ENCODE data around the gene GIT2. TPM values are rescaled to one million over a fixed set of nuclear protein-coding genes. Genes with fewer than 3 reads are reported as not detected.

Gene GIT2
- total and polyA plus RNA-seq, 2 of the 13 experiments (the other 11 are each of a cell fraction or from before 2014, with no cell fraction given): 18.4 to 19.8 TPM

GRCh38 chr12:109943811-109944210, 52.4 kb downstream of the GIT2 start (continued):
- no peak for TF ChIP-seq ZNF407 (CRISPR knock-in tag; IDR thresholded peaks at IDR 0.05; ENCODE audit: not compliant biosample characterization)
- no peak for TF ChIP-seq ZBTB46 (CRISPR knock-in tag; IDR thresholded peaks at IDR 0.05; ENCODE audit: borderline replicate concordance)
- no peak for TF ChIP-seq THAP8 (CRISPR knock-in tag; IDR thresholded peaks at IDR 0.05; ENCODE audit: borderline replicate concordance)
- no peak for TF ChIP-seq HOXA5 (CRISPR knock-in tag; IDR thresholded peaks at IDR 0.05)
- no peak for TF ChIP-seq ATF5 (CRISPR knock-in tag; IDR thresholded peaks at IDR 0.05; ENCODE audit: low read depth)
- no peak for TF ChIP-seq ZNF747 (CRISPR knock-in tag; IDR thresholded peaks at IDR 0.05; ENCODE audit: borderline replicate concordance)

All from HepG2 (cell line).